Measurements from ENCODE around the gene PTPN22. TPM values are rescaled to one million over a fixed set of nuclear protein-coding genes. Genes with fewer than 3 reads are reported as not detected.

The PTPN22 gene
- total RNA-seq, 2 experiments from 2014 or later, result 28.3 to 30.2 TPM

GRCh38 chr1:113881661-113882060 is 10.1 kb upstream of the PTPN22 start:
- ATAC-seq (ENCODE audit: poor library complexity), result no peak
- POLR2A ChIA-PET, result interaction anchor here (0.6 to 4.4 kb wide), 3 partner anchors 9 to 794 kb away, joined by 3 to 21 read pairs (median 5); partner anchors contain the start of gene AP4B1
- intact Hi-C loops (cut with DNase I, micrococcal nuclease), result no loop called here
- Mint-ChIP-seq H3K36me3 (ENCODE audit: low read depth) (no peaks in the 10 kb centered on the region), H3K4me3 (no peak overlapping the region), H3K4me1 (ENCODE audit: low read depth) (peaks cover 36% of the 10 kb centered on the region), H3K27ac (no peak overlapping the region), H3K27me3 (no peaks in the 10 kb centered on the region), H3K9me3 (no peaks in the 10 kb centered on the region)
- Histone ChIP-seq H3K36me3 (ENCODE audit: insufficient read depth, low read length) (no peaks in the 10 kb centered on the region), H3K27ac (ENCODE audit: low read depth in 1 of 2, low read length in 2 of 2) (no peak overlapping the region), H3K4me1 (ENCODE audit: insufficient read depth, low read length) (peaks cover 11% of the 10 kb centered on the region), H3K9me3 (ENCODE audit: control insufficient read depth in 1 of 2, insufficient read depth in 1 of 2, low read length in 2 of 2) (no peaks in the 10 kb centered on the region), H3K4me3 (ENCODE audit: low read length) (no peak overlapping the region), H3K27me3 (ENCODE audit: control insufficient read depth in 1 of 2, insufficient read depth in 2 of 2, low read length in 2 of 2) (no peaks in the 10 kb centered on the region)
- CTCF ChIA-PET, result interaction anchor here (0.9 to 2.0 kb wide), 2 partner anchors 10 to 23 kb away, joined by 3 to 8 read pairs; partner anchors contain the start of genes AP4B1 and DCLRE1B
- no peak for TF ChIP-seq CTCF (IDR thresholded peaks at IDR 0.05)
- DNase-seq, result no peak

DNA sequence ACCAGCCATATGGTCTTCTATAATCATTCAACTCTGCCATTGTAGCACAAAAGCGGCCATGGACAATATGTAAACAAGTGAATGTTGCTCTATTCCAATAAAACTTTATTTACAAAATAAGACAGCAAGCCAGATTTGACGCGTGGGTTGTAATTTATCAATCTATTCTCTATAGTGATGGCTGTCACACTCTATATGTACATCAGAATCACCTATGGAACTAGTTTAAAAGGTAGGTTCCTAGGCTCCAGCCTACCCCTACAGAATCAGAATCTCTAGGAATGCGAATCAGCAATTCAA is 8.2 kb upstream of the PTPN22 start:
- Mint-ChIP-seq H3K4me3 (no peak overlapping the region), H3K27me3 (no peaks in the 10 kb centered on the region), H3K36me3 (ENCODE audit: low read depth) (no peaks in the 10 kb centered on the region), H3K4me1 (ENCODE audit: low read depth) (peaks cover 43% of the 10 kb centered on the region), H3K9me3 (no peaks in the 10 kb centered on the region), H3K27ac (no peak overlapping the region)
- H3K36me3 ChIP-seq (ENCODE audit: insufficient read depth, low read length), result no peaks in the 10 kb centered on the region
- ChIA-PET POLR2A (interaction anchor here (0.7 to 4.4 kb wide), 4 partner anchors 10 to 50 kb away, joined by 3 to 21 read pairs (median 3); partner anchors contain the start of genes AP4B1 and HIPK1), CTCF (interaction anchor here (1.4 kb wide), 1 partner anchor 11 kb away, joined by 4 read pairs; no protein-coding TSS in a partner anchor)
- no peaks in the 10 kb centered on the region for H3K9me3 ChIP-seq (ENCODE audit: control insufficient read depth in 1 of 2, insufficient read depth in 1 of 2, low read length in 2 of 2)
- no peak overlapping the region for H3K27ac ChIP-seq (ENCODE audit: low read depth in 1 of 2, low read length in 2 of 2)
- intact Hi-C loops (cut with DNase I, micrococcal nuclease), result loop anchor here in 1 of 2 experiments (10.0 kb wide), 1 partner anchor 465 kb away; no protein-coding TSS in a partner anchor
- no peaks in the 10 kb centered on the region for H3K27me3 ChIP-seq (ENCODE audit: control insufficient read depth in 1 of 2, insufficient read depth in 2 of 2, low read length in 2 of 2)
- no peak overlapping the region for H3K4me3 ChIP-seq (ENCODE audit: low read length)
- H3K4me1 ChIP-seq (ENCODE audit: insufficient read depth, low read length), result peaks cover 8% of the 10 kb centered on the region
- TF ChIP-seq CTCF (IDR thresholded peaks at IDR 0.05), result no peak
- ATAC-seq (ENCODE audit: poor library complexity) (no peak), DNase-seq (no peak)

DNA sequence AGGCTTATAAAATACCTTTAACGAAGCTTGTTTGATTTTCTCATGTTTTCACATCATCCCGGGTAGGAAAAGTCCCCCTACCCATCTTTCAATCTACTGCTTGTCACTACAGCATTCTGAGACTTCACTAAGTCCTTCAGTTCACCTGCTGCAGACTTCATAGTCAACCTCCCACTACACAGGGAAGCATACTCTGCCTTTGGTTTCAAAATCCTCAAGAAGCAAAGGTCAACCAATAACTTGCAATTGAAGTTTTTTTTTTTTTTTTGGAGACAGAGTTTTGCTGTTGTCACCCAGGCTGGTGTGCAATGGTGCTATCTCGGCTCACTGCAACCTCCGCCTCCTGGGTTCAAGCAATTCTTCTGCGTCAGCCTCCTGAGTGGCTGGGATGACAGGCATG is 4.7 kb upstream of the PTPN22 start:
- Mint-ChIP-seq H3K9me3 (no peaks in the 10 kb centered on the region), H3K27me3 (no peaks in the 10 kb centered on the region), H3K4me1 (ENCODE audit: low read depth) (peaks cover 70% of the 10 kb centered on the region), H3K4me3 (no peak overlapping the region), H3K36me3 (ENCODE audit: low read depth) (peaks cover 4% of the 10 kb centered on the region), H3K27ac (no peak overlapping the region)
- TF ChIP-seq CTCF (IDR thresholded peaks at IDR 0.05), result no peak
- CTCF ChIA-PET, result no interaction called here
- no peak overlapping the region for H3K4me3 ChIP-seq (ENCODE audit: low read length)
- H3K27me3 ChIP-seq (ENCODE audit: control insufficient read depth in 1 of 2, insufficient read depth in 2 of 2, low read length in 2 of 2), result no peaks in the 10 kb centered on the region
- H3K4me1 ChIP-seq (ENCODE audit: insufficient read depth, low read length), result peaks cover 18% of the 10 kb centered on the region
- no peak for DNase-seq
- ATAC-seq (ENCODE audit: poor library complexity), result no peak
- POLR2A ChIA-PET, result interaction anchor here (0.6 to 1.0 kb wide), 4 partner anchors 11 to 29 kb away, joined by 4 to 5 read pairs (median 4); partner anchors contain the start of genes AP4B1, BCL2L15 and DCLRE1B
- H3K27ac ChIP-seq (ENCODE audit: low read depth in 1 of 2, low read length in 2 of 2), result no peak overlapping the region
- intact Hi-C loops (cut with DNase I, micrococcal nuclease), result loop anchor here in 1 of 2 experiments (10.0 kb wide), 1 partner anchor 461 kb away; no protein-coding TSS in a partner anchor
- no peaks in the 10 kb centered on the region for H3K36me3 ChIP-seq (ENCODE audit: insufficient read depth, low read length)
- H3K9me3 ChIP-seq (ENCODE audit: control insufficient read depth in 1 of 2, insufficient read depth in 1 of 2, low read length in 2 of 2), result no peaks in the 10 kb centered on the region
